SK-N-SH treated with all-trans-retinoic acid at 6 μM for 48 hours (cell line): Measurements from ENCODE around the gene GATA6.

Experiments
- ATAC-seq: fragments of 200-7000 bp; cut with Tn5 transposase; 3 replicates; pipeline ENCODE4 v1.9.1; 2020; ENCODE audit warnings: mild to moderate bottlenecking, moderate library complexity
- ARNTL ChIP-seq: fragments of 450-650 bp; formaldehyde crosslinking; IDR thresholded peaks from 2 replicates; pipeline ENCODE4 v1.5.0; 2020; ENCODE audit warnings: low read depth, mild to moderate bottlenecking, moderate library complexity, borderline replicate concordance
- BACH2 ChIP-seq: fragments of 250-450 bp; sonication (Bioruptor Pico); IDR thresholded peaks from 2 replicates; pipeline ENCODE4 v1.9.0; 2021; ENCODE audit warnings: mild to moderate bottlenecking, borderline replicate concordance
- ESRRG ChIP-seq: fragments of 250-450 bp; sonication (Bioruptor Pico); IDR thresholded peaks from 2 replicates; pipeline ENCODE4 v1.6.1; 2021; ENCODE audit warnings: mild to moderate bottlenecking
- ISL1 ChIP-seq: fragments of 250-450 bp; sonication (Bioruptor Pico); IDR thresholded peaks from 2 replicates; pipeline ENCODE4 v2.1.2; 2022; ENCODE audit warnings: mild to moderate bottlenecking, moderate library complexity
- OSR1 ChIP-seq: fragments of 250-450 bp; sonication (Bioruptor Pico); IDR thresholded peaks from 2 replicates; pipeline ENCODE4 v1.8.0; 2022; ENCODE audit warnings: moderate library complexity, mild to moderate bottlenecking, inconsistent platforms
- PPARA ChIP-seq: fragments of 250-450 bp; sonication (Bioruptor Pico); IDR thresholded peaks from 2 replicates; pipeline ENCODE4 v1.5.0; 2020; ENCODE audit warnings: mild to moderate bottlenecking, borderline replicate concordance
- RARB ChIP-seq: fragments of 250-450 bp; sonication (Bioruptor Pico); IDR thresholded peaks from 2 replicates; pipeline ENCODE4 v1.8.0; 2021; ENCODE audit warnings: mild to moderate bottlenecking, moderate library complexity
- SNAI2 ChIP-seq: fragments of 250-450 bp; sonication (Bioruptor Pico); IDR thresholded peaks from 2 replicates; pipeline ENCODE4 v1.5.0; 2020; ENCODE audit warnings: mild to moderate bottlenecking, moderate library complexity
- TCF4 ChIP-seq: fragments of 250-450 bp; sonication (Bioruptor Pico); IDR thresholded peaks from 2 replicates; pipeline ENCODE4 v1.8.0; 2021; ENCODE audit warnings: mild to moderate bottlenecking, moderate library complexity, borderline replicate concordance
- TOX ChIP-seq: fragments of 250-450 bp; sonication (Bioruptor Pico); IDR thresholded peaks from 2 replicates; pipeline ENCODE4 v1.8.0; 2021; ENCODE audit warnings: mild to moderate bottlenecking, moderate library complexity, borderline replicate concordance
- ZC3H10 ChIP-seq: fragments of 250-450 bp; sonication (Bioruptor Pico); IDR thresholded peaks from 2 replicates; pipeline ENCODE4 v1.5.1; 2021; ENCODE audit warnings: mild to moderate bottlenecking, moderate library complexity
- ZFP3 ChIP-seq: fragments of 250-450 bp; sonication (Bioruptor Pico); IDR thresholded peaks from 2 replicates; pipeline ENCODE4 v1.5.0; 2020; ENCODE audit warnings: mild to moderate bottlenecking, moderate library complexity
- ZFP30 ChIP-seq: fragments of 450-650 bp; formaldehyde crosslinking; IDR thresholded peaks from 2 replicates; pipeline ENCODE4 v1.5.0; 2022; ENCODE audit warnings: mild to moderate bottlenecking, moderate library complexity
- ZNF565 ChIP-seq: fragments of 450-650 bp; formaldehyde crosslinking; conservative IDR thresholded peaks from 2 replicates; pipeline ENCODE4 v1.5.0; 2020; ENCODE audit warnings: low read depth, mild to moderate bottlenecking, moderate library complexity
- ZNF70 ChIP-seq: fragments of 450-650 bp; formaldehyde crosslinking; IDR thresholded peaks from 2 replicates; pipeline ENCODE4 v1.5.0; 2020; ENCODE audit warnings: mild to moderate bottlenecking, moderate library complexity
- ZNF8 ChIP-seq: fragments of 450-650 bp; formaldehyde crosslinking; IDR thresholded peaks from 2 replicates; pipeline ENCODE4 v1.5.0; 2020; ENCODE audit warnings: mild to moderate bottlenecking, moderate library complexity
- TF ChIP-seq, protein P1 (sequence below): fragments of 250-450 bp; sonication (Bioruptor Pico); IDR thresholded peaks from 2 replicates; pipeline ENCODE4 v1.8.0; 2020; ENCODE audit warnings: mild to moderate bottlenecking, moderate library complexity, borderline replicate concordance
- TF ChIP-seq, protein P2 (sequence below): fragments of 250-450 bp; sonication (Bioruptor Pico); IDR thresholded peaks from 2 replicates; pipeline ENCODE4 v1.5.0; 2020; ENCODE audit warnings: mild to moderate bottlenecking, moderate library complexity
- TF ChIP-seq, protein P3 (sequence below): fragments of 250-450 bp; sonication (Bioruptor Pico); IDR thresholded peaks from 2 replicates; pipeline ENCODE4 v1.8.0; 2021; ENCODE audit warnings: low read depth, mild to moderate bottlenecking, moderate library complexity, borderline replicate concordance
- TF ChIP-seq, protein P4 (sequence below): fragments of 250-450 bp; sonication (Bioruptor Pico); IDR thresholded peaks from 2 replicates; pipeline ENCODE4 v1.5.1; 2020; ENCODE audit warnings: low read depth, mild to moderate bottlenecking, moderate library complexity

GATA6 gene

DNA sequence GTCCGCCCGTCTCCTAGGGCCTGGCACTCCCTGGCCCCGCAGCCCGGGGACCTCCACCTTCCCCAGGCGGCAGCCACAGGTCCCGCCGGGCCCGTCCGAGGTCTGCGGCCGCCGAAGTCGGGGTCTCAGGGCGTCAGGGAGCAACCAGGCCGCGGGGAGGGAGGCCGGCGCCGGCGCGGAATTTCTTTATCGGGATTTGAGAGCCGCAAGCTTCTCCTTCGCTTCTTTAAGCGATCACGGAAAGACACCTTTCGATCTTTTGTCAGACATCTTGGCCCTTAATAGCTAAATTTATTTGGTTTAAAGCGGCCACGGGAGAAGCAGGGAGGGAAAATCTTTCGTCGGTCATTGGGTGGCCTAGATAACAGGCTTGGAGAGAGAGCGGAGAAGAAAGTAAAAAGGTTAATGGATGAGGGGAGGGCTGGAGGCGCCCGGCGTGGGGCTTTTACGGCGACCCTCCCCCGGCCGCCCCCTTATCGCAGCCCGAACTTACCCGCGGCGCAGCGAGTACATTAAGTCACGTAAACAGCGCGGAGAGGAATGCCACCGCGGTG is 4.3 kb upstream of the GATA6 start:
- ATAC-seq, result no peak
- no peak for TF ChIP-seq ZC3H10 (CRISPR knock-in tag)
- no peak for TF ChIP-seq BACH2 (CRISPR knock-in tag)

DNA sequence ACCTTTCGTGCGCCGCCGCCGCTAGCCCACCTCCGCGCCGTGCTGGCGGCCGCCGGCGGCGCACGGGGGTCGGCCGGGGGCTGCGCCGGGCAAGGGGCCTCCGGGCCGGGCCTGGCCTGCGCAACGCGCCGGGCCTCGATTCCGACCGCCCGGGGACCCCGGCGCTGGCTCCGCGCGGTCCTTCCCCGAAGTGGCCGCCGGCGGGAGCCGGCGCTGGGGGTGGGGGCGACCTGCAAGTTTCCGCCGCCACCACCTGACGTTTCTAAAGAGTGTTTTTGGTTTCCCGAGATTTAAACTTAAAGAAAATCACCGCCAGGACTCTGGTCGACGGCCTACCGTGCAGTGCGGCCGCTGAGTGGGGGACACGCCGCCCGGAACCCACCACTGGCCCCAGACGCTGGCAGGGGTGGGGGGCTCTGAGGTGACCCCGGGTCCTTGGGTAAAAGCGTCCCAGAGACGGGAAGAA is 3.8 kb upstream of the GATA6 start:
- TF ChIP-seq ZNF70 (CRISPR knock-in tag) (no peak), ZNF565 (CRISPR knock-in tag) (no peak), ZFP3 (CRISPR knock-in tag) (no peak), ARNTL (CRISPR knock-in tag) (no peak), ISL1 (CRISPR knock-in tag) (no peak)
- TF ChIP-seq, protein P1, sequence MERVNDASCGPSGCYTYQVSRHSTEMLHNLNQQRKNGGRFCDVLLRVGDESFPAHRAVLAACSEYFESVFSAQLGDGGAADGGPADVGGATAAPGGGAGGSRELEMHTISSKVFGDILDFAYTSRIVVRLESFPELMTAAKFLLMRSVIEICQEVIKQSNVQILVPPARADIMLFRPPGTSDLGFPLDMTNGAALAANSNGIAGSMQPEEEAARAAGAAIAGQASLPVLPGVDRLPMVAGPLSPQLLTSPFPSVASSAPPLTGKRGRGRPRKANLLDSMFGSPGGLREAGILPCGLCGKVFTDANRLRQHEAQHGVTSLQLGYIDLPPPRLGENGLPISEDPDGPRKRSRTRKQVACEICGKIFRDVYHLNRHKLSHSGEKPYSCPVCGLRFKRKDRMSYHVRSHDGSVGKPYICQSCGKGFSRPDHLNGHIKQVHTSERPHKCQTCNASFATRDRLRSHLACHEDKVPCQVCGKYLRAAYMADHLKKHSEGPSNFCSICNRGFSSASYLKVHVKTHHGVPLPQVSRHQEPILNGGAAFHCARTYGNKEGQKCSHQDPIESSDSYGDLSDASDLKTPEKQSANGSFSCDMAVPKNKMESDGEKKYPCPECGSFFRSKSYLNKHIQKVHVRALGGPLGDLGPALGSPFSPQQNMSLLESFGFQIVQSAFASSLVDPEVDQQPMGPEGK (CRISPR knock-in tag), result no peak
- no peak for ATAC-seq

DNA sequence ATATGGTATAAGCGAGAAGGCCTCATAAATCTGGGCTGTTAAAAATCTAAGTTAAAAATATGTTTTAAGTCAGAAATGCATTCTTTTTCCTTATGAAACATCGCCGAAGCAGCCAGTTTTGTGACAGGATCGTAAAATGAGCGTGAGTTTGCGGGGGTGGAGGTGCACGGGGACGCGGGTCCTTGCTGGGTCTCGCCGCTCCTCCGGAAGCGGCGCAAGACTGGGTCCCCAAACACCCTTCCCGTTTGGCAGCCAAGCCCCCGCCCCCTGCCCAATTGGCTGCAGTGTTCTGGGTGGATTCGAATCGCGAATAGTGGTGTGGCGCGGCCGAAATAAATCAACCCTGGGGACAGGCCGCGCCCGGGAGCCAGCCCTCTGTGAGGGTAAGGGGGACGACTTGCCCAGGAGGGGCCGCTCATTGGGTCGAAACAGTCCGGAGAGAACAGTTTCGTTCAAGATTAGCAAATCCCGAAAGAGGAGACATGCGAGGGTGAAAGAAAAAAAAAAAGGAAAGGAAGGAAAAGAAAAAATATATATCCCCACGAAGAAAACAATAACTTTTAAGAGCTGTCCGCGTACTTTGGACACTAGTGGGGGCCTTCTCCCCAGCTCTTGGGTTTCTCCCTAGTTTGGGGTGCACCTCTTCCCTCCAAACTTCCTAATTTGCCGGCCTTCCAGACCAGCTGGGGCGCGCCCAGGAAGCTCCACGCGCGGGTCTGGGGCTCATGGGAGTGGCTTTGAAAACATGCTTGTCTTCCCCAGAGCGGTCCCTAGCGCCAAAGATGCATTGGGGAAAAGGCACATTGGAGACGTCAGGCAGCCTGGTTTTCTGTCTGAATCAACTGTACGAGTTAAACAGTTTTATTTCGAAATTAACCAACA is 3.1 kb upstream of the GATA6 start:
- no peak for ATAC-seq

DNA sequence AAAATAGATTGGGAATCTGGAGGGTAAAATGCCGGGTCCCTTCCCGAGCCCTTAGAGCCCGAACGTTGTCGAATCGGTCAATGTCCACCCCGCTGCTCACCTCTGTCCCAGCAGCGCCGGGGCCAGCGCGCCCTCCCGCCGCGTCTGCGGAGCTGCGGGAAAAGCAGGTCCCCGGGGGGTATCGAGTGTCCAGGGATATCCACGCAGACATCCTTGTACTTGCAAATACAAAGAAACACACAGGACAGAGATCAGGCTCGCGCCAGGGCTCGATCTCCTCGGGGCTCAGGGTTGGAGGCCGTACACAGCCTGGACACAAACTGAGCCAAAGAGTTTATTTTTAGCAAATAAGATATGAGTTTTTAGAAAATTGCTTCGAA is 2.3 kb upstream of the GATA6 start:
- ATAC-seq, result no peak
- TF ChIP-seq, protein P2, sequence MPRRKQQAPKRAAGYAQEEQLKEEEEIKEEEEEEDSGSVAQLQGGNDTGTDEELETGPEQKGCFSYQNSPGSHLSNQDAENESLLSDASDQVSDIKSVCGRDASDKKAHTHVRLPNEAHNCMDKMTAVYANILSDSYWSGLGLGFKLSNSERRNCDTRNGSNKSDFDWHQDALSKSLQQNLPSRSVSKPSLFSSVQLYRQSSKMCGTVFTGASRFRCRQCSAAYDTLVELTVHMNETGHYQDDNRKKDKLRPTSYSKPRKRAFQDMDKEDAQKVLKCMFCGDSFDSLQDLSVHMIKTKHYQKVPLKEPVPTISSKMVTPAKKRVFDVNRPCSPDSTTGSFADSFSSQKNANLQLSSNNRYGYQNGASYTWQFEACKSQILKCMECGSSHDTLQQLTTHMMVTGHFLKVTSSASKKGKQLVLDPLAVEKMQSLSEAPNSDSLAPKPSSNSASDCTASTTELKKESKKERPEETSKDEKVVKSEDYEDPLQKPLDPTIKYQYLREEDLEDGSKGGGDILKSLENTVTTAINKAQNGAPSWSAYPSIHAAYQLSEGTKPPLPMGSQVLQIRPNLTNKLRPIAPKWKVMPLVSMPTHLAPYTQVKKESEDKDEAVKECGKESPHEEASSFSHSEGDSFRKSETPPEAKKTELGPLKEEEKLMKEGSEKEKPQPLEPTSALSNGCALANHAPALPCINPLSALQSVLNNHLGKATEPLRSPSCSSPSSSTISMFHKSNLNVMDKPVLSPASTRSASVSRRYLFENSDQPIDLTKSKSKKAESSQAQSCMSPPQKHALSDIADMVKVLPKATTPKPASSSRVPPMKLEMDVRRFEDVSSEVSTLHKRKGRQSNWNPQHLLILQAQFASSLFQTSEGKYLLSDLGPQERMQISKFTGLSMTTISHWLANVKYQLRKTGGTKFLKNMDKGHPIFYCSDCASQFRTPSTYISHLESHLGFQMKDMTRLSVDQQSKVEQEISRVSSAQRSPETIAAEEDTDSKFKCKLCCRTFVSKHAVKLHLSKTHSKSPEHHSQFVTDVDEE, result no peak
- TF ChIP-seq PPARA (CRISPR knock-in tag), result no peak
- no peak for TF ChIP-seq TCF4
- no peak for TF ChIP-seq ISL1 (CRISPR knock-in tag)
- TF ChIP-seq ESRRG (CRISPR knock-in tag), result no peak
- no peak for TF ChIP-seq ZNF565 (CRISPR knock-in tag)
- TF ChIP-seq, protein P3, sequence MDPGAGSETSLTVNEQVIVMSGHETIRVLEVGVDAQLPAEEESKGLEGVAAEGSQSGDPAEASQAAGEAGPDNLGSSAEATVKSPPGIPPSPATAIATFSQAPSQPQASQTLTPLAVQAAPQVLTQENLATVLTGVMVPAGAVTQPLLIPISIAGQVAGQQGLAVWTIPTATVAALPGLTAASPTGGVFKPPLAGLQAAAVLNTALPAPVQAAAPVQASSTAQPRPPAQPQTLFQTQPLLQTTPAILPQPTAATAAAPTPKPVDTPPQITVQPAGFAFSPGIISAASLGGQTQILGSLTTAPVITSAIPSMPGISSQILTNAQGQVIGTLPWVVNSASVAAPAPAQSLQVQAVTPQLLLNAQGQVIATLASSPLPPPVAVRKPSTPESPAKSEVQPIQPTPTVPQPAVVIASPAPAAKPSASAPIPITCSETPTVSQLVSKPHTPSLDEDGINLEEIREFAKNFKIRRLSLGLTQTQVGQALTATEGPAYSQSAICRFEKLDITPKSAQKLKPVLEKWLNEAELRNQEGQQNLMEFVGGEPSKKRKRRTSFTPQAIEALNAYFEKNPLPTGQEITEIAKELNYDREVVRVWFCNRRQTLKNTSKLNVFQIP, result no peak
- no peak for TF ChIP-seq ZC3H10 (CRISPR knock-in tag)
- TF ChIP-seq ZFP3 (CRISPR knock-in tag), result no peak
- TF ChIP-seq, all 23 proteins: peak for 0

More for the DNA sequence above, 3.1 kb upstream of the GATA6 start:
- TF ChIP-seq RARB (CRISPR knock-in tag), result no peak
- no peak for TF ChIP-seq ZNF8 (CRISPR knock-in tag)
- no peak for TF ChIP-seq BACH2 (CRISPR knock-in tag)
- no peak for TF ChIP-seq ZNF565 (CRISPR knock-in tag)
- TF ChIP-seq TCF4, result no peak
- TF ChIP-seq, all 23 proteins: peak for 0

DNA sequence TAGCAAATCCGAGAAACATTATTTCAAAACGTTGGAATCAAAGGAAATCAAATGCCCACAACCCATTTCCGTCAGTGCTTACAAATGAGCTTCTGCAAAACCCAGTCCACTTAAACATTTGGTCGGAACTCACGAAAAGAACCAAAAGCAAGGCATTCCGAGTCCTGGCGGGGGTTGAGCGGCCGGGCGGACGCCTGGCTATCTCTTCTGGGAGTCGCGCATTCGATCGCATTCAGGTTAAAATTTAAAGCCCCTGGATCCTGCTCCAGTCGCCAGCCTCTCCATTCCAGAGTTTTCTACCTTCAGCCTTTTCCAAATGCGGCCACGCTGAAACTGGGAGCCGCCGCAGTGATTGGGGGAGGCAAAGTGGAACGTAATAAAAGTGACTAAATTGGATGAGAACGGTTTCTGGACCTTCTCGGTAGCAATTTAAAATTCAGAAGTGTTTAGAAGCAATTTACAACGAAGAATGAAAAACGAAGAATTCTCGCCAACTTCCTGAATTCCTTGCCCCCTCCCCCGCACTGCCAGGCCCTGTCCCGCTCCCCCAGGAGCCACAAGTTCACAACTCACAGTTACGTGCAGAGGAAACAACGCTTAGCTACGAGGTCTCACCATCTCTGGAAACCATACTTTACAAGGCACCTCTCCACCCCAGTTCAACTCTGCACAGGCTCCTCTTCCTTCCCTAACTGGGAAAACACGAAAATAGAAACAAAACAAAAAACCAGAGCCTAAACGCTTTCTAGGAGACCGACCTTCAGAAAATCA is 1.7 kb upstream of the GATA6 start:
- no peak for ATAC-seq
- no peak for TF ChIP-seq PPARA (CRISPR knock-in tag)
- TF ChIP-seq ZNF8 (CRISPR knock-in tag), result no peak
- TF ChIP-seq, protein P2, result no peak
- no peak for TF ChIP-seq OSR1 (CRISPR knock-in tag)
- TF ChIP-seq RARB (CRISPR knock-in tag), result no peak
- TF ChIP-seq SNAI2 (CRISPR knock-in tag), result no peak
- no peak for TF ChIP-seq TOX
- TF ChIP-seq, protein P4, sequence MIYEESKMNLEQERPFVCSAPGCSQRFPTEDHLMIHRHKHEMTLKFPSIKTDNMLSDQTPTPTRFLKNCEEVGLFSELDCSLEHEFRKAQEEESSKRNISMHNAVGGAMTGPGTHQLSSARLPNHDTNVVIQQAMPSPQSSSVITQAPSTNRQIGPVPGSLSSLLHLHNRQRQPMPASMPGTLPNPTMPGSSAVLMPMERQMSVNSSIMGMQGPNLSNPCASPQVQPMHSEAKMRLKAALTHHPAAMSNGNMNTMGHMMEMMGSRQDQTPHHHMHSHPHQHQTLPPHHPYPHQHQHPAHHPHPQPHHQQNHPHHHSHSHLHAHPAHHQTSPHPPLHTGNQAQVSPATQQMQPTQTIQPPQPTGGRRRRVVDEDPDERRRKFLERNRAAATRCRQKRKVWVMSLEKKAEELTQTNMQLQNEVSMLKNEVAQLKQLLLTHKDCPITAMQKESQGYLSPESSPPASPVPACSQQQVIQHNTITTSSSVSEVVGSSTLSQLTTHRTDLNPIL (CRISPR knock-in tag), result no peak
- no peak for TF ChIP-seq ZFP30 (CRISPR knock-in tag)
